Right lobe of liver (tissue), 6 donors: ENCODE data around the gene EXOSC5. TPM values are rescaled to one million over a fixed set of nuclear protein-coding genes. Genes with fewer than 3 reads are reported as not detected.

Source experiments
- ATAC-seq, 4 donors: fragments of 200-7000 bp; cut with Tn5 transposase; one replicate each; pipeline ENCODE4 v1.9.1; 2020; ENCODE audit warnings: mild to moderate bottlenecking in 4 of 4, moderate library complexity in 4 of 4
- DNase-seq, 3 donors: peaks; one replicate each; pipeline ENCODE4 v3.0.0-alpha.2; 2020
- H3K27ac ChIP-seq, 3 donors: fragments of 200-600 bp; one replicate each; pipeline ENCODE4 v1.8.0; 2022
- H3K27me3 ChIP-seq, 2 donors: fragments of 200-600 bp; one replicate each; pipeline ENCODE4 v1.8.0; 2022
- H3K36me3 ChIP-seq, 4 donors: fragments of 200-600 bp; sonication (generic) in 1 of 4; one replicate each; pipeline versions ENCODE4 v1.5.1 to v1.8.0; 2017 to 2022; ENCODE audit warnings: control low read depth in 1 of 4
- H3K4me1 ChIP-seq, 4 donors: fragments of 200-600 bp; sonication (generic) in 1 of 4; one replicate each; pipeline versions ENCODE4 v1.5.1 to v1.8.0; 2017 to 2022; ENCODE audit warnings: control low read depth in 1 of 4
- H3K4me3 ChIP-seq, 3 donors: fragments of 200-600 bp; one replicate each; pipeline ENCODE4 v1.8.0; 2022
- H3K9me3 ChIP-seq, 4 donors: fragments of 200-600 bp; sonication (generic) in 1 of 4; one replicate each; pipeline versions ENCODE4 v1.5.1 to v1.8.0; 2017 to 2022; ENCODE audit warnings: control low read depth in 1 of 4
- POLR2A ChIP-seq: fragments of 450-650 bp; IDR thresholded peaks from one replicate; pipeline ENCODE4 v1.6.1; 2017; ENCODE audit warnings: antibody characterized with exemption, mild to moderate bottlenecking
- WGBS: methylation state at CpG from one replicate; pipeline ENCODE4 v1.1.6; 2018; ENCODE audit warnings: low coverage, low lambda C conversion rate; ENCODE audit not compliant: insufficient coverage; ENCODE audit errors: missing lambda C conversion rate; 5-methylcytosine and 5-hydroxymethylcytosine counted together
- intact Hi-C, 2 donors: fragments of 100-400 bp; cut with DNase I; formaldehyde crosslinking; loops; one replicate each; pipeline versions ENCODE4 v1.11.2 to v1.14.1; 2022
- total RNA-seq, 6 experiments: library from RNA; depleted of rRNA in 2 of 6; stranded (reverse); fragments of >200 nt in 2 of 6; fragmentation: NEBNext Ultra II Directional in 3 of 6; extraction: Animal tissue kit (Norgen Biotek cat#: 25700) in 3 of 6; gene quantifications; one replicate each; pipeline versions ENCODE4 v1.1.0 to v1.2.4, GENCODE V29; 2016 to 2023
- TF ChIP-seq, protein P1 (sequence below), 4 donors: fragments of 200-600 bp in 3 of 4; fragments of 450-650 bp in 1 of 4; IDR thresholded peaks; one replicate each; pipeline versions ENCODE4 v1.5.1 to v1.8.0; 2016 to 2022; ENCODE audit warnings: antibody characterized with exemption in 4 of 4, mild to moderate bottlenecking in 2 of 4
- donor health status: DM: no; HTN: yes; CAD: no.
- donor health status: DM: no; HTN: no; CAD: no.
- donor health status: DM: no; HTN: no; CAD: no.
- donor health status: DM: no; HTN: yes; CAD: no.
- donor health status: DM: no; HTN: yes; CAD: no.

The EXOSC5 gene
- total RNA-seq, 6 experiments from 2014 or later = 6.1 to 26.6 (median 14.1) TPM

DNA sequence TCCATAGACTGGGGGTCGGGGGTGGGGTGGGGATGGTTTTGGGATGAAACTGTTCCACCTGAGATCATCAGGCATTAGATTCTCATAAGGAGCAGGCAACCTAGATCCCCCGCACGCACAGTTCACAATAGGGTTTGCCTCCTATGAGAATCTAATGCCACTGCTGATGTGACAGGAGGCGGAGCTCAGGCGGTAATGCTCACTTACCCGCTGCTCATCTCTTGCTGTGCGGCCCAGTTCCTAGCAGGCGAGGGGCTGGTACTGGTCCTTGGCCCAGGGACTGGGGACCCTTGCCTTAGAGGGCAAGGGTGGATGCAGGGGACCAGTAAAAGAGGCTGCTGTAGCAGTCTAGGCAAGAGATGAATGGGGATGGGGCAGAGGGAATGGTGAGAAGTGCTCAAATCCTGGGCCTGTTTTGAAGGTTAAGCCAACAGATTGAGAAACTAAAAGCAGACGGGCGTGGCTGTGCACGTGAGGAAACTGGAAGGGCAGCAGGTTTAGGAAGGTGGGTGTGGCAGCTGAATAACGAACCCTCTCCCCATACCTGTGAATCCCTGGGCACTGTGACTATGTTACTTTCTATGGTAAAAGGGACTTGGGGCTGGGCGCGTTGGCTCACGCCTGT, 44.3 kb upstream of the EXOSC5 start:
- Histone ChIP-seq H3K27ac (no peak overlapping the region), H3K4me3 (no peak overlapping the region), H3K36me3 (no peaks in the 10 kb centered on the region), H3K4me1 (peaks cover 0 to 8% (median 3%) of the 10 kb centered on the region in 4 donors), H3K27me3 (no peaks in the 10 kb centered on the region), H3K9me3 (no peaks in the 10 kb centered on the region)
- no peak for TF ChIP-seq POLR2A
- TF ChIP-seq, protein P1, sequence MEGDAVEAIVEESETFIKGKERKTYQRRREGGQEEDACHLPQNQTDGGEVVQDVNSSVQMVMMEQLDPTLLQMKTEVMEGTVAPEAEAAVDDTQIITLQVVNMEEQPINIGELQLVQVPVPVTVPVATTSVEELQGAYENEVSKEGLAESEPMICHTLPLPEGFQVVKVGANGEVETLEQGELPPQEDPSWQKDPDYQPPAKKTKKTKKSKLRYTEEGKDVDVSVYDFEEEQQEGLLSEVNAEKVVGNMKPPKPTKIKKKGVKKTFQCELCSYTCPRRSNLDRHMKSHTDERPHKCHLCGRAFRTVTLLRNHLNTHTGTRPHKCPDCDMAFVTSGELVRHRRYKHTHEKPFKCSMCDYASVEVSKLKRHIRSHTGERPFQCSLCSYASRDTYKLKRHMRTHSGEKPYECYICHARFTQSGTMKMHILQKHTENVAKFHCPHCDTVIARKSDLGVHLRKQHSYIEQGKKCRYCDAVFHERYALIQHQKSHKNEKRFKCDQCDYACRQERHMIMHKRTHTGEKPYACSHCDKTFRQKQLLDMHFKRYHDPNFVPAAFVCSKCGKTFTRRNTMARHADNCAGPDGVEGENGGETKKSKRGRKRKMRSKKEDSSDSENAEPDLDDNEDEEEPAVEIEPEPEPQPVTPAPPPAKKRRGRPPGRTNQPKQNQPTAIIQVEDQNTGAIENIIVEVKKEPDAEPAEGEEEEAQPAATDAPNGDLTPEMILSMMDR (IDR thresholded peaks at IDR 0.05) = no peak
- WGBS = 80% methylated on average over 4 of the region's 15 CpGs
- ATAC-seq = no peak
- DNase-seq = peak in 2 of 3 donors; percentile 33 to 41
- intact Hi-C loops = no loop called here

DNA sequence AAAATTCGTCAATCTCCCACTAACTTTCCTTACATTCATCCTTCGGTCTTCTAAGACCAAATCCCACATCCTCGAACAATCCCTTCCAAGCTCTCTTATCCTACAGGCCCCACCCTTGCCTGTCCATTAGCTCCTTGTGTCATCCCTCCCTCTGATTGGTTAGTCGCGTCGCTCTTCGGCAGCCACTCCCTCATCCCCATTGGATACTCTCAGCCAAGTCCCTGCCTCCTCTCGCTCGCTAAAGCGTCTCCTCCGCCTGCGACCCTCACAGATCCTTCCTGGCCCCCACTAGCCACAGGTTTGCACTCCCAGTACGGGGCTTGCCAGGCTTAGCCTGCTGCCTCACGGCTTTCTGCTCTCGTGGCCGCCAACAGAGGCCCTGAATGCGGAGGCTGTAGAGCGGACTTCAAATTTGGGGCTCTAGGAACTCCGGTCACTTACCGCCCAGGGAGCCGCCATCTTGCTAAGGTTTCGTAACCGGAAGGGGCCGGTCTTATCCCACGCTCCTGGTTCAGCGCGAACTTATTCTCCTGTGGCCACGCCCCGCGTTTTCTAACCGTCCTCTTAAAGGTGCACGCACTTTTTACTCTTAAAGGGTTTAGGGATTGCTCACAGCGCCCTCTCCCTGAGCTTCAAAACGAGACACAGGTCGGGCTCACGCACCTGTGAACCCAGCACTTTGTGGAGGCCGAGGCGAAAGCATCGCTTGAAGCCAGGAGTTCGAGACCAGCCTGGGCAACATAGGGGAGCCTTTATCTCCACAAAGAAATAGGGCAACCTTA, 42.5 kb upstream of the EXOSC5 start, which contains the start of gene DMAC2:
Gene DMAC2, minus strand, starts transcription at position 472 of the 782 bp plus-strand sequence. Its CDS starts 13 bp downstream, at position 459.
- Histone ChIP-seq H3K9me3 (no peaks in the 10 kb centered on the region), H3K27ac (peak within 1 kb of the TSS; percentile 77 to 90 (median 79)), H3K36me3 (no peaks in the 10 kb centered on the region), H3K4me1 (peaks cover 0 to 8% (median 3%) of the 10 kb centered on the region in 4 donors), H3K27me3 (no peaks in the 10 kb centered on the region), H3K4me3 (peak within 1 kb of the TSS; percentile 57 to 97 (median 93))
- ATAC-seq (peak; percentile 95 to 97 (median 96)), DNase-seq (peak; percentile 96 to 97 (median 96))
- peak; percentile 68 for TF ChIP-seq POLR2A
- TF ChIP-seq, protein P1 (IDR thresholded peaks at IDR 0.05) = peak; percentile 30 to 56 (median 46)
- under 1% methylated on average over 34 of the region's 40 CpGs for WGBS
- intact Hi-C loops = no loop called here

DNA sequence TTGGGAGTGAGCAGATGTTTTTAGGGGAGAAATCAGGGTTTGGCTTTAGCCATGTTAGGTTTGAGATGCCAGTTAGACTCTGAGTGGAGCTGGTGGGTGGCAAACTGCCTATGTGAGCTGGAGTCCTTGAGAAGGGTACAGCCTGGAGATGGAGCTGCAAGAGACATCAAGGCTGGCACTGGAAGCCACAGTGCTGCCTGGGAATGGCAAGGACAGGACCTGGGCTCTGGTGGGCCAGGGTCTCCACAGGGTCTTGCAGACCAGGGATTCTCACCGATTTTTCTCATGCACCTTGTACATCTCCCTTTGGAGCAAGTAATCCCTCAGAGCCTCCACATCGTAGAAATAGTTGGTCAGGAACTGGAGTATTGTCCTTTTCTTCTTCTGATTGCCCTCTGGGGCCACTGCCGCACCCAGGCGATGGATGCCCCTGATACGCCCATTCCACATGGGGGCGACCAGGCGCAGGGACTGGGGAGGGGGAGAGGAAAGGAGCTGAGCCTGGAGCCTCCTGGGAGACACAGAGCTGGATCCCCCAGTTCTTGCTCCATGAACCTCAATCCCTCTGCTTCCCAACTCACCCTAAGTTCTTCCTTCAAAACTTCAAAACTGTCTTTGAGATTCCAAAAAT, 40.9 kb upstream of the EXOSC5 start:
- H3K4me3 ChIP-seq = no peak overlapping the region
- no peaks in the 10 kb centered on the region for H3K36me3 ChIP-seq
- intact Hi-C loops = no loop called here
- DNase-seq = peak in 2 of 3 donors; percentile 39 to 44
- no peaks in the 10 kb centered on the region for H3K27me3 ChIP-seq
- H3K4me1 ChIP-seq = peaks cover 0 to 8% (median 3%) of the 10 kb centered on the region in 4 donors
- WGBS = 100% methylated on average over 2 of the region's 7 CpGs
- no peak for ATAC-seq
- no peaks in the 10 kb centered on the region for H3K9me3 ChIP-seq
- no peak overlapping the region for H3K27ac ChIP-seq
- TF ChIP-seq POLR2A = no peak
- TF ChIP-seq, protein P1 (IDR thresholded peaks at IDR 0.05) = no peak

DNA sequence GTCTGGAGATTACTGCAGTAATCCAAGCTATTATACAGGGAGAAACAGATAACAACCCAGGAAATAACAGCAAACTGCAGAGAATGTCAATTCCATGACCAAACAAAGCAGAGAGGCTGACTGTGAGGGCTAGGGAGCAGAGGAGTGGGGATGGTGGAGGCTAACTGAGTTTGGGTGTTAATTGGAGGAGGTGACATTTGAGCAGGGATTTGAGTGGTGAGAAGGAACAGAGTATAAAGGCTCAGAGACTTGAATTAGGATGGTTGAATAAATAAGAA, 39.5 kb upstream of the EXOSC5 start:
- TF ChIP-seq, protein P1 (IDR thresholded peaks at IDR 0.05) = no peak
- no peak for TF ChIP-seq POLR2A
- no peak overlapping the region for H3K4me3 ChIP-seq
- no peaks in the 10 kb centered on the region for H3K27me3 ChIP-seq
- H3K9me3 ChIP-seq = no peaks in the 10 kb centered on the region
- no peaks in the 10 kb centered on the region for H3K36me3 ChIP-seq
- peaks cover 0 to 16% (median 6%) of the 10 kb centered on the region in 4 donors for H3K4me1 ChIP-seq
- H3K27ac ChIP-seq = no peak overlapping the region
- no peak for ATAC-seq
- intact Hi-C loops = no loop called here
- no peak for DNase-seq
